SU-DHL-6 (cell line): ENCODE results near the gene TMEM63B.

Experiments used
- H2AFZ ChIP-seq: fragments of 200-600 bp; sonication (generic); 2 replicates; pipeline ENCODE4 v1.6.1; 2014; ENCODE audit warnings: low read depth, mild to moderate bottlenecking, moderate library complexity, mixed read lengths, antibody characterized with exemption, low read length; ENCODE audit not compliant: severe bottlenecking
- H3F3A ChIP-seq: fragments of 200-600 bp; shearing (Covaris generic); 2 replicates; pipeline ENCODE4 v1.6.0; 2016; ENCODE audit warnings: antibody characterized with exemption, mild to moderate bottlenecking; ENCODE audit not compliant: insufficient read depth
- H3K27ac ChIP-seq: fragments of 200-600 bp; sonication (generic); 2 replicates; pipeline ENCODE4 v1.5.1; 2016; ENCODE audit warnings: low read depth, mild to moderate bottlenecking, low read length, moderate library complexity, mixed read lengths
- H3K27me3 ChIP-seq: fragments of 200-600 bp; sonication (generic), shearing (Covaris generic); 2 replicates; pipeline ENCODE4 v1.6.0; 2014; ENCODE audit warnings: mild to moderate bottlenecking, low read length
- H3K36me3 ChIP-seq: fragments of 200-600 bp; sonication (generic); 2 replicates; pipeline ENCODE4 v1.6.1; 2014; ENCODE audit warnings: mild to moderate bottlenecking, low read length, mixed read lengths
- H3K4me2 ChIP-seq: fragments of 300-600, 200-600 bp; shearing (Covaris generic), sonication (generic); 2 replicates; pipeline ENCODE4 v1.6.0; 2014; ENCODE audit warnings: low read length, low read depth, mild to moderate bottlenecking; ENCODE audit not compliant: poor library complexity, severe bottlenecking
- H3K4me3 ChIP-seq: fragments of 200-600 bp; sonication (generic); 2 replicates; pipeline ENCODE4 v1.5.1; 2014; ENCODE audit warnings: antibody characterized with exemption, low read length, mild to moderate bottlenecking, mixed read lengths; ENCODE audit not compliant: insufficient read depth, poor library complexity, severe bottlenecking
- H3K79me2 ChIP-seq: fragments of 200-600 bp; sonication (generic); 2 replicates; pipeline ENCODE4 v1.6.1; 2014; ENCODE audit warnings: mild to moderate bottlenecking, low read length, moderate library complexity; ENCODE audit not compliant: insufficient read depth
- H3K9ac ChIP-seq: fragments of 200-600 bp; sonication (generic); 2 replicates; pipeline ENCODE4 v1.7.0; 2014; ENCODE audit warnings: mild to moderate bottlenecking, low read length
- H3K9me2 ChIP-seq: fragments of 200-600 bp; sonication (generic); replicated peaks from 2 replicates; pipeline ENCODE4 v1.6.1; 2014; ENCODE audit warnings: low read length; ENCODE audit not compliant: insufficient read depth
- H3K9me3 ChIP-seq: fragments of 200-600 bp; sonication (generic); 2 replicates; pipeline ENCODE4 v1.6.1; 2014; ENCODE audit warnings: low read length, mixed read lengths; ENCODE audit not compliant: insufficient read depth
- H4K20me1 ChIP-seq: fragments of 200-600 bp; sonication (generic); 2 replicates; pipeline ENCODE4 v1.6.1; 2014; ENCODE audit warnings: low read depth, mild to moderate bottlenecking, antibody characterized with exemption, low read length, moderate library complexity, mixed read lengths
- EZH2phosphoT487 ChIP-seq: fragments of 200-600 bp; sonication (generic), shearing (Covaris generic); conservative IDR thresholded peaks from 2 replicates; pipeline ENCODE4 v1.6.1; 2018; ENCODE audit warnings: mild to moderate bottlenecking, antibody characterized with exemption, low read length, moderate library complexity, mixed read lengths
- TF ChIP-seq, protein P1 (sequence below): fragments of 200-600 bp; sonication (generic); IDR thresholded peaks from one replicate; pipeline ENCODE4 v1.5.1; 2017; ENCODE audit warnings: antibody characterized with exemption, mild to moderate bottlenecking, low read length, moderate library complexity; ENCODE audit not compliant: insufficient read depth, poor library complexity, severe bottlenecking

The TMEM63B gene

DNA sequence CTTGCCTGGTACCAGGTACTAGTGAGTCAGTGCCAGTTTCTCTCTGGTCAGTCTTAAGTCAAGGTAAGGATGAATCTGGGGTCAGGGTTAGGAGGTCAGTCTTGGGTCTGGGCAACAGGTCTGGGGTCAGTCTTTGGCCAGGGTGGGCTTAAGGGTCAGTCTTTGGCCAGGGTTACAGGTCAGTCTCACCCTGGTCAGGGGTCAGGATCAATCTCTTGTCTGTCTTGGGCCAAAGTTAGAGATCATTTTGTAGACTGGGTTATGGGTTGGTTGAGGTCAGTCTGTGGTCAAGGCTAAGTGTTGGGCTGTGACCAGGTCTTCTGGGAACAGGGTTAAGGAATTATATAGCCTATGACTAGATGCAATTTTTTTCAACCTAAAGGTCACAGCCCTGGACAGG lies 18.5 kb downstream of the TMEM63B start:
- Histone ChIP-seq H3K27me3 (no peaks in the 10 kb centered on the region), H3K36me3 (no peaks in the 10 kb centered on the region)

DNA sequence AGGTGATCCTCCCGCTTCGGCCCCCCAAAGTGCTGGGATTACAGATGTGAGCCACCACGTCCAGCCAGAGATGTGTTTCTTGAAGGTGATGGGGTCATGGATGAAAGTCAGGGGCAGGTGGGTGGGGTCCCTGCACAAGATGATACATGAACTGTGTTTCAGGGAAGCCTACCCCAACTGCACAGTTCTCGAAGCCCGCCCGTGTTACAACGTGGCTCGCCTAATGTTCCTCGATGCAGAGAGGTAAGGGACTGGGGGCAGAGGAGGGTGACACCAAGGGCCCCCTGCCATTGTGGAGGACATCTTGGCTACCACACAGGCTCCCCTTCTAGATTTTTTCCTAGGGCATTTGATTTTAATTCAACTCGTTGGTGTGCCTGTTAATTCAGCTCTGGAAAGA lies 19.3 kb downstream of the TMEM63B start:
- H3F3A ChIP-seq: no peaks in the 10 kb centered on the region
- H3K9ac ChIP-seq: no peak overlapping the region
- H3K4me3 ChIP-seq: no peak overlapping the region
- no peaks in the 10 kb centered on the region for H3K36me3 ChIP-seq
- no peaks in the 10 kb centered on the region for H3K9me3 ChIP-seq
- H3K27me3 ChIP-seq: no peaks in the 10 kb centered on the region
- no peak overlapping the region for H2AFZ ChIP-seq
- H3K79me2 ChIP-seq: no peaks in the 10 kb centered on the region
- H3K4me2 ChIP-seq: no peak overlapping the region
- TF ChIP-seq, protein P1, sequence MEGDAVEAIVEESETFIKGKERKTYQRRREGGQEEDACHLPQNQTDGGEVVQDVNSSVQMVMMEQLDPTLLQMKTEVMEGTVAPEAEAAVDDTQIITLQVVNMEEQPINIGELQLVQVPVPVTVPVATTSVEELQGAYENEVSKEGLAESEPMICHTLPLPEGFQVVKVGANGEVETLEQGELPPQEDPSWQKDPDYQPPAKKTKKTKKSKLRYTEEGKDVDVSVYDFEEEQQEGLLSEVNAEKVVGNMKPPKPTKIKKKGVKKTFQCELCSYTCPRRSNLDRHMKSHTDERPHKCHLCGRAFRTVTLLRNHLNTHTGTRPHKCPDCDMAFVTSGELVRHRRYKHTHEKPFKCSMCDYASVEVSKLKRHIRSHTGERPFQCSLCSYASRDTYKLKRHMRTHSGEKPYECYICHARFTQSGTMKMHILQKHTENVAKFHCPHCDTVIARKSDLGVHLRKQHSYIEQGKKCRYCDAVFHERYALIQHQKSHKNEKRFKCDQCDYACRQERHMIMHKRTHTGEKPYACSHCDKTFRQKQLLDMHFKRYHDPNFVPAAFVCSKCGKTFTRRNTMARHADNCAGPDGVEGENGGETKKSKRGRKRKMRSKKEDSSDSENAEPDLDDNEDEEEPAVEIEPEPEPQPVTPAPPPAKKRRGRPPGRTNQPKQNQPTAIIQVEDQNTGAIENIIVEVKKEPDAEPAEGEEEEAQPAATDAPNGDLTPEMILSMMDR: no peak
- TF ChIP-seq EZH2phosphoT487: no peak
- no peaks in the 10 kb centered on the region for H3K9me2 ChIP-seq
- H4K20me1 ChIP-seq: no peaks in the 10 kb centered on the region
- no peak overlapping the region for H3K27ac ChIP-seq

More for the DNA sequence above, 18.5 kb downstream of the TMEM63B start:
- TF ChIP-seq, protein P1: no peak
- no peak for TF ChIP-seq EZH2phosphoT487
- H3K9ac ChIP-seq: no peak overlapping the region
- H3K9me2 ChIP-seq: no peaks in the 10 kb centered on the region
- no peaks in the 10 kb centered on the region for H4K20me1 ChIP-seq
- no peak overlapping the region for H2AFZ ChIP-seq
- no peaks in the 10 kb centered on the region for H3K9me3 ChIP-seq
- no peaks in the 10 kb centered on the region for H3F3A ChIP-seq
- no peaks in the 10 kb centered on the region for H3K79me2 ChIP-seq
- no peak overlapping the region for H3K4me3 ChIP-seq
- no peak overlapping the region for H3K27ac ChIP-seq
- H3K4me2 ChIP-seq: no peak overlapping the region

DNA sequence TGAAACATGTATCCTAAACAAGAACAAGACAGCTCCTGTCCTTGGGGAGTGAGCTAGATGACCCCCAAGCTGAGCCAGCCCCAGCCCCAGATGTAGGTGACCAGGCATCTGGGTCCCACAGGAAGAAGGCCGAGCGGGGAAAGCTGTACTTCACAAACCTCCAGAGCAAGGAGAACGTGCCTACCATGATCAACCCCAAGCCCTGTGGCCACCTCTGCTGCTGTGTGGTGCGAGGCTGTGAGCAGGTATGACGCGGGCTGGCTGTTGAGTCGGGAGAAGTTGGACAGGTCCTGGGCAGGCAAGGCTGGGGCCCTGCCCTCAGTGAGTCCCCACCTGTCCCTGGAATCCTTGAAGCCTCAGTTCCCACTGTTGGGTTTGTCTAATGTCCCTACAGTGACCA lies 19.9 kb downstream of the TMEM63B start:
- no peak overlapping the region for H3K27ac ChIP-seq
- no peak for TF ChIP-seq EZH2phosphoT487
- TF ChIP-seq, protein P1: no peak

DNA sequence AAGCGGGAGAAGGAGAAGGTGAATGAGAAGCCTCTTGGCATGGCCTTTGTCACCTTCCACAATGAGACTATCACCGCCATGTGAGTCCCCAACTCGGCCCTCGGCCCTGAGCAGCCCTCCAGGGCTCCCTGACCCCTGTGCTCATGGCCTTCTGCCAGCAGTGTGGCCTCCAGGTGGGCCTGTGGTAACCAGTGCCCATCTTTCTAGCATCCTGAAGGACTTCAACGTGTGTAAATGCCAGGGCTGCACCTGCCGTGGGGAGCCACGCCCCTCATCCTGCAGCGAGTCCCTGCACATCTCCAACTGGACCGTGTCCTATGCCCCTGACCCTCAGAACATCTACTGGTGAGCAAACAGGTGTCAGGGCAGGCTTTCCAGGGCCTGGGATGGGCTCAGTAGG lies 21.0 kb downstream of the TMEM63B start:
- H3K9ac ChIP-seq: no peak overlapping the region
- H3F3A ChIP-seq: no peaks in the 10 kb centered on the region
- no peaks in the 10 kb centered on the region for H3K36me3 ChIP-seq
- H3K4me2 ChIP-seq: no peak overlapping the region
- H4K20me1 ChIP-seq: no peaks in the 10 kb centered on the region
- no peak overlapping the region for H2AFZ ChIP-seq
- no peak overlapping the region for H3K27ac ChIP-seq
- H3K9me2 ChIP-seq: no peaks in the 10 kb centered on the region
- H3K4me3 ChIP-seq: no peak overlapping the region
- no peaks in the 10 kb centered on the region for H3K27me3 ChIP-seq
- no peaks in the 10 kb centered on the region for H3K79me2 ChIP-seq
- TF ChIP-seq, protein P1: no peak
- TF ChIP-seq EZH2phosphoT487: no peak
- no peaks in the 10 kb centered on the region for H3K9me3 ChIP-seq

More for the DNA sequence above, 19.9 kb downstream of the TMEM63B start:
- Histone ChIP-seq H3F3A (no peaks in the 10 kb centered on the region), H2AFZ (no peak overlapping the region), H3K9me2 (no peaks in the 10 kb centered on the region), H3K9me3 (no peaks in the 10 kb centered on the region), H3K4me2 (no peak overlapping the region), H3K4me3 (no peak overlapping the region), H3K9ac (no peak overlapping the region), H3K79me2 (no peaks in the 10 kb centered on the region), H4K20me1 (no peaks in the 10 kb centered on the region), H3K27me3 (no peaks in the 10 kb centered on the region), H3K36me3 (no peaks in the 10 kb centered on the region)
